Liver (tissue), 3 donors: Measurements from ENCODE around the gene IAPP.

Experiments used
- ATF3 ChIP-seq: IDR thresholded peaks from 2 replicates; pipeline ENCODE4 v1.6.1; 2016; ENCODE audit warnings: antibody characterized with exemption
- CTCF ChIP-seq: fragments of 150-350 bp; IDR thresholded peaks from 2 replicates; pipeline ENCODE4 v1.5.1; 2017; ENCODE audit warnings: improper control_type of control experiment, low read depth, low read length; ENCODE audit not compliant: missing input control
- RAD21 ChIP-seq, 2 donors: IDR thresholded peaks; 2 replicates each; pipeline ENCODE4 v1.6.1; 2016; ENCODE audit warnings: antibody characterized with exemption in 2 of 2, mild to moderate bottlenecking in 2 of 2
- REST ChIP-seq: IDR thresholded peaks from 2 replicates; pipeline ENCODE4 v1.6.1; 2016; ENCODE audit warnings: antibody characterized with exemption, mild to moderate bottlenecking
- TAF1 ChIP-seq: conservative IDR thresholded peaks from 2 replicates; pipeline ENCODE4 v1.6.1; 2016; ENCODE audit warnings: antibody characterized with exemption, mild to moderate bottlenecking
- donor health status: healthy.
- donor health status: healthy.

- TF ChIP-seq REST (no peak), CTCF (no peak), RAD21 (IDR thresholded peaks at IDR 0.05) (no peak), ATF3 (no peak), TAF1 (no peak)
Measured at GRCh38 chr12:21392384-21392783, 19.7 kb downstream of the IAPP start.
